ENCODE data around the gene DNPH1. TPM values are rescaled to one million over a fixed set of nuclear protein-coding genes. Genes with fewer than 3 reads are reported as not detected.

The DNPH1 gene
- total and polyA plus RNA-seq, 2 donors (not counting 3 experiments of a cell fraction or from before 2014, with no cell fraction given), result 37.7 to 120 TPM

GRCh38 chr6:43222418-43223059, 6.7 kb downstream of the DNPH1 start:
- Histone ChIP-seq H3K36me3 (ENCODE audit: control insufficient read depth in 2 of 2, extremely low read depth in 1 of 2, insufficient read depth in 2 of 2, low read length in 2 of 2) (peaks cover 0 to 20% of the 10 kb centered on the region in 2 experiments), H3K4me1 (ENCODE audit: control insufficient read depth, extremely low read depth, insufficient read depth, low read length) (peaks cover 3% of the 10 kb centered on the region), H3K27me3 (ENCODE audit: control insufficient read depth in 2 of 2, insufficient read depth in 2 of 2, low read length in 2 of 2) (no peaks in the 10 kb centered on the region), H3K4me3 (replicated peaks in 1 of 3; ENCODE audit: insufficient read depth in 1 of 3, low read depth in 1 of 3, low read length in 3 of 3) (no peak overlapping the region), H2AFZ (ENCODE audit: low read depth, low read length) (no peak overlapping the region), H4K20me1 (replicated peaks; ENCODE audit: control insufficient read depth, extremely low read depth, insufficient read depth, low read length) (no peaks in the 10 kb centered on the region), H3K9me1 (replicated peaks; ENCODE audit: control insufficient read depth, extremely low read depth, insufficient read depth, low read length) (no peaks in the 10 kb centered on the region), H3K9ac (replicated peaks; ENCODE audit: extremely low read depth, insufficient read depth, low read length) (no peak overlapping the region), H3K79me2 (ENCODE audit: control insufficient read depth, insufficient read depth, low read length) (no peaks in the 10 kb centered on the region), H3K9me3 (replicated peaks; ENCODE audit: control insufficient read depth, insufficient read depth, low read length) (no peaks in the 10 kb centered on the region), H3K4me2 (ENCODE audit: insufficient read depth, low read length) (no peak overlapping the region), H3K27ac (ENCODE audit: insufficient read depth, low read depth, low read length) (no peak overlapping the region)
- no peak for FAIRE-seq
- CTCF ChIA-PET, result no interaction called here
- DNase-seq (ENCODE audit: low read depth, low spot score), result no peak
- no peak for TF ChIP-seq MYC (IDR thresholded peaks at IDR 0.05; ENCODE audit: low read depth, low read length)
- no peak for TF ChIP-seq POLR2A (IDR thresholded peaks at IDR 0.05; ENCODE audit: low read depth, low read length)
- no peak for TF ChIP-seq FOS (IDR thresholded peaks at IDR 0.05; ENCODE audit: borderline replicate concordance, insufficient read depth, low read length)
- no peak for TF ChIP-seq POLR2AphosphoS5 (IDR thresholded peaks at IDR 0.05; ENCODE audit: insufficient read depth, low read depth, low read length)
- no peak for TF ChIP-seq JUN (IDR thresholded peaks at IDR 0.05; ENCODE audit: borderline replicate concordance, insufficient read depth, insufficient read length, low read depth)
- TF ChIP-seq, protein P1, sequence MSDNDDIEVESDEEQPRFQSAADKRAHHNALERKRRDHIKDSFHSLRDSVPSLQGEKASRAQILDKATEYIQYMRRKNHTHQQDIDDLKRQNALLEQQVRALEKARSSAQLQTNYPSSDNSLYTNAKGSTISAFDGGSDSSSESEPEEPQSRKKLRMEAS (IDR thresholded peaks at IDR 0.05; ENCODE audit: insufficient read depth, insufficient read length), result no peak
- no peak for TF ChIP-seq GATA2 (IDR thresholded peaks at IDR 0.05; ENCODE audit: insufficient read depth, insufficient read length, low read depth, low read length)
- TF ChIP-seq, protein P2, sequence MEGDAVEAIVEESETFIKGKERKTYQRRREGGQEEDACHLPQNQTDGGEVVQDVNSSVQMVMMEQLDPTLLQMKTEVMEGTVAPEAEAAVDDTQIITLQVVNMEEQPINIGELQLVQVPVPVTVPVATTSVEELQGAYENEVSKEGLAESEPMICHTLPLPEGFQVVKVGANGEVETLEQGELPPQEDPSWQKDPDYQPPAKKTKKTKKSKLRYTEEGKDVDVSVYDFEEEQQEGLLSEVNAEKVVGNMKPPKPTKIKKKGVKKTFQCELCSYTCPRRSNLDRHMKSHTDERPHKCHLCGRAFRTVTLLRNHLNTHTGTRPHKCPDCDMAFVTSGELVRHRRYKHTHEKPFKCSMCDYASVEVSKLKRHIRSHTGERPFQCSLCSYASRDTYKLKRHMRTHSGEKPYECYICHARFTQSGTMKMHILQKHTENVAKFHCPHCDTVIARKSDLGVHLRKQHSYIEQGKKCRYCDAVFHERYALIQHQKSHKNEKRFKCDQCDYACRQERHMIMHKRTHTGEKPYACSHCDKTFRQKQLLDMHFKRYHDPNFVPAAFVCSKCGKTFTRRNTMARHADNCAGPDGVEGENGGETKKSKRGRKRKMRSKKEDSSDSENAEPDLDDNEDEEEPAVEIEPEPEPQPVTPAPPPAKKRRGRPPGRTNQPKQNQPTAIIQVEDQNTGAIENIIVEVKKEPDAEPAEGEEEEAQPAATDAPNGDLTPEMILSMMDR (IDR thresholded peaks at IDR 0.05; ENCODE audit: extremely low read depth in 1 of 2, insufficient read depth in 1 of 2, low read depth in 1 of 2, low read length in 2 of 2), result no peak
- no peak for TF ChIP-seq EZH2 (IDR thresholded peaks at IDR 0.05; ENCODE audit: borderline replicate concordance, low read depth, low read length, severe bottlenecking)
- BruUV-seq (replicated peaks), result no TSS peak
- POLR2A ChIA-PET, result no interaction called here
- dilution Hi-C loops (cut with MboI; ENCODE audit: extremely low pct_ligation_motif_present, low sequenced_read_pairs) (no loop called here), intact Hi-C loops (cut with micrococcal nuclease) (no loop called here)
